GM19468 (cell line): ENCODE results near the gene PRKCQ.
"Not testable (repeated sequence)": the region's sequence is repeated elsewhere in the genome, so short reads cannot be mapped to it uniquely, and the experiment has no call there.

Experiments used
- ATAC-seq: cut with Tn5 transposase; IDR thresholded peaks from one replicate; pipeline ENCODE4 v1.9.1; 2021; ENCODE audit warnings: mild to moderate bottlenecking, moderate library complexity, moderate number of reproducible peaks; ENCODE audit not compliant: unreplicated experiment; ENCODE audit errors: extremely low read depth

Gene PRKCQ

GRCh38 chr10:6597478-6597877 is 17.4 kb upstream of the PRKCQ start:
- no peak for ATAC-seq

GRCh38 chr10:6595499-6595898 is 15.4 kb upstream of the PRKCQ start:
- ATAC-seq, result no peak

- no peak for ATAC-seq
Observed at GRCh38 chr10:6593241-6593671, 13.2 kb upstream of the PRKCQ start.

- no peak for ATAC-seq
Observed at GRCh38 chr10:6592080-6592479, 12.0 kb upstream of the PRKCQ start.

GRCh38 chr10:6591668-6592067 is 11.6 kb upstream of the PRKCQ start:
- ATAC-seq, result no peak

GRCh38 chr10:6590100-6590499 is 10.0 kb upstream of the PRKCQ start:
- ATAC-seq, result no peak

GRCh38 chr10:6589287-6590094 is 9.4 kb upstream of the PRKCQ start:
- no peak for ATAC-seq

- no peak for ATAC-seq
Observed at GRCh38 chr10:6588845-6589244, 8.8 kb upstream of the PRKCQ start.

- ATAC-seq, result no peak
Observed at GRCh38 chr10:6588082-6588481, 8.0 kb upstream of the PRKCQ start.

- no peak for ATAC-seq
Observed at GRCh38 chr10:6586501-6586900, 6.4 kb upstream of the PRKCQ start.

- ATAC-seq, result no peak
Observed at GRCh38 chr10:6583447-6583846, 3.4 kb upstream of the PRKCQ start.

GRCh38 chr10:6582913-6583312 is 2.8 kb upstream of the PRKCQ start:
- not testable (repeated sequence) for ATAC-seq

GRCh38 chr10:6582298-6582697 is 2.2 kb upstream of the PRKCQ start:
- no peak for ATAC-seq

GRCh38 chr10:6581778-6582228 is 1.7 kb upstream of the PRKCQ start:
- no peak for ATAC-seq

GRCh38 chr10:6581223-6581622 is 1.1 kb upstream of the PRKCQ start:
- ATAC-seq, result not testable (repeated sequence)

GRCh38 chr10:6580279-6581029 is 378 bp upstream of the PRKCQ start:
- no peak for ATAC-seq

GRCh38 chr10:6579183-6579903 is 733 bp downstream of the PRKCQ start:
- ATAC-seq, result no peak

- no peak for ATAC-seq
Observed at GRCh38 chr10:6578795-6579182, 1.3 kb downstream of the PRKCQ start.

- no peak for ATAC-seq
Observed at GRCh38 chr10:6578251-6578771, 1.8 kb downstream of the PRKCQ start.

- no peak for ATAC-seq
Observed at GRCh38 chr10:6576326-6576725, 3.8 kb downstream of the PRKCQ start.
